Ramos (cell line): ENCODE measurements around the gene GNG2.

Experiments used
- in situ Hi-C: fragments of 300-500 bp; cut with MboI; formaldehyde crosslinking; loops from one replicate; pipeline ENCODE4 v1.14.3; 2022; ENCODE audit warnings: low sequenced_read_pairs; ENCODE audit not compliant: unreplicated experiment

The GNG2 gene

GRCh38 chr14:51852541-51852940 lies 7.9 kb upstream of the GNG2 start:
- in situ Hi-C loops = no loop called here

GRCh38 chr14:51855234-51855633 lies 5.2 kb upstream of the GNG2 start:
- in situ Hi-C loops = no loop called here

- in situ Hi-C loops = no loop called here
Observed at GRCh38 chr14:51856792-51857296, 3.6 kb upstream of the GNG2 start.

- in situ Hi-C loops = no loop called here
Observed at GRCh38 chr14:51859131-51859530, 1.3 kb upstream of the GNG2 start.

GRCh38 chr14:51860825-51861499 lies 550 bp downstream of the GNG2 start:
- in situ Hi-C loops = no loop called here

- in situ Hi-C loops = no loop called here
Observed at GRCh38 chr14:51862176-51862796, 1.9 kb downstream of the GNG2 start.

GRCh38 chr14:51862860-51863259 lies 2.4 kb downstream of the GNG2 start:
- in situ Hi-C loops = no loop called here

GRCh38 chr14:51865953-51866747 lies 5.7 kb downstream of the GNG2 start:
- in situ Hi-C loops = no loop called here

GRCh38 chr14:51867741-51868140 lies 7.3 kb downstream of the GNG2 start:
- in situ Hi-C loops = no loop called here

- in situ Hi-C loops = no loop called here
Observed at GRCh38 chr14:51868405-51868804, 8.0 kb downstream of the GNG2 start.

GRCh38 chr14:51869411-51870100 lies 9.1 kb downstream of the GNG2 start:
- in situ Hi-C loops = no loop called here

GRCh38 chr14:51870606-51871005 lies 10.2 kb downstream of the GNG2 start:
- in situ Hi-C loops = no loop called here

GRCh38 chr14:51871846-51872245 lies 11.4 kb downstream of the GNG2 start:
- in situ Hi-C loops = no loop called here

GRCh38 chr14:51872396-51872795 lies 12.0 kb downstream of the GNG2 start:
- in situ Hi-C loops = no loop called here

- in situ Hi-C loops = no loop called here
Observed at GRCh38 chr14:51873221-51873893, 12.9 kb downstream of the GNG2 start.

- in situ Hi-C loops = no loop called here
Observed at GRCh38 chr14:51877810-51878209, 17.4 kb downstream of the GNG2 start.

- in situ Hi-C loops = no loop called here
Observed at GRCh38 chr14:51879170-51879569, 18.8 kb downstream of the GNG2 start.

GRCh38 chr14:51880835-51881580 lies 20.6 kb downstream of the GNG2 start:
- in situ Hi-C loops = no loop called here

GRCh38 chr14:51881636-51882035 lies 21.2 kb downstream of the GNG2 start:
- in situ Hi-C loops = no loop called here
